ENCODE results near the gene FOXC1. TPM values are rescaled to one million over a fixed set of nuclear protein-coding genes. Genes with fewer than 3 reads are reported as not detected.

The FOXC1 gene
- polyA plus RNA-seq, 1 donor from 2014 or later: 0.09 TPM

- no peaks in the 10 kb centered on the region for H3K36me3 ChIP-seq (ENCODE audit: insufficient read depth, low read length)
- no peak overlapping the region for H3K4me2 ChIP-seq (ENCODE audit: low read length)
- TF ChIP-seq CTCF (IDR thresholded peaks at IDR 0.05; ENCODE audit: poor library complexity, severe bottlenecking): no peak
- no peak for TF ChIP-seq EZH2 (IDR thresholded peaks at IDR 0.05; ENCODE audit: borderline replicate concordance, insufficient read depth, low read length, poor library complexity, severe bottlenecking)
- no peak overlapping the region for H3K9ac ChIP-seq (ENCODE audit: low read length)
- no peaks in the 10 kb centered on the region for H3K27me3 ChIP-seq (ENCODE audit: insufficient read depth, low read depth, low read length)
- H3F3A ChIP-seq (ENCODE audit: insufficient read depth, low read length, poor library complexity, severe bottlenecking): no peaks in the 10 kb centered on the region
- H4K20me1 ChIP-seq (ENCODE audit: insufficient read depth): no peaks in the 10 kb centered on the region
- H3K9me3 ChIP-seq (ENCODE audit: low read length): no peaks in the 10 kb centered on the region
- no peak overlapping the region for H2AFZ ChIP-seq (ENCODE audit: low read depth, low read length)
- H3K9me2 ChIP-seq (ENCODE audit: insufficient read depth, low read length): no peaks in the 10 kb centered on the region
- H3K4me3 ChIP-seq (ENCODE audit: low read length): no peak overlapping the region
- H3K79me2 ChIP-seq (replicated peaks; ENCODE audit: insufficient read depth, low read length): no peaks in the 10 kb centered on the region
- no peak overlapping the region for H3K27ac ChIP-seq (ENCODE audit: low read length)
These were observed 24.6 kb upstream of the FOXC1 start for GRCh38 chr6:1584996-1585668.

- Histone ChIP-seq H3K9ac (ENCODE audit: low read length) (no peak overlapping the region), H3K4me3 (ENCODE audit: low read length) (no peak overlapping the region), H3K9me3 (ENCODE audit: low read length) (no peaks in the 10 kb centered on the region), H3K79me2 (replicated peaks; ENCODE audit: insufficient read depth, low read length) (no peaks in the 10 kb centered on the region), H3K4me2 (ENCODE audit: low read length) (no peak overlapping the region), H2AFZ (ENCODE audit: low read depth, low read length) (no peak overlapping the region), H3F3A (ENCODE audit: insufficient read depth, low read length, poor library complexity, severe bottlenecking) (no peaks in the 10 kb centered on the region), H3K9me2 (ENCODE audit: insufficient read depth, low read length) (no peaks in the 10 kb centered on the region), H4K20me1 (ENCODE audit: insufficient read depth) (no peaks in the 10 kb centered on the region), H3K36me3 (ENCODE audit: insufficient read depth, low read length) (no peaks in the 10 kb centered on the region), H3K27me3 (ENCODE audit: insufficient read depth, low read depth, low read length) (no peaks in the 10 kb centered on the region), H3K27ac (ENCODE audit: low read length) (no peak overlapping the region)
- no peak for TF ChIP-seq TAF1 (IDR thresholded peaks at IDR 0.05; ENCODE audit: low read depth)
- TF ChIP-seq RAD21 (conservative IDR thresholded peaks at IDR 0.05): no peak
- TF ChIP-seq EP300 (conservative IDR thresholded peaks at IDR 0.05; ENCODE audit: poor library complexity, severe bottlenecking): no peak
- no peak for TF ChIP-seq POLR2AphosphoS5 (IDR thresholded peaks at IDR 0.05)
- TF ChIP-seq MXI1 (conservative IDR thresholded peaks at IDR 0.05; ENCODE audit: poor library complexity, severe bottlenecking): no peak
- no peak for TF ChIP-seq CTCF (IDR thresholded peaks at IDR 0.05; ENCODE audit: poor library complexity, severe bottlenecking)
- TF ChIP-seq REST (IDR thresholded peaks at IDR 0.05; ENCODE audit: borderline replicate concordance): no peak
- no peak for TF ChIP-seq SMC3 (conservative IDR thresholded peaks at IDR 0.05; ENCODE audit: poor library complexity)
- TF ChIP-seq EZH2 (IDR thresholded peaks at IDR 0.05; ENCODE audit: borderline replicate concordance, insufficient read depth, low read length, poor library complexity, severe bottlenecking): no peak
These were observed 24.1 kb upstream of the FOXC1 start for GRCh38 chr6:1585669-1586049.

Measured in neural cell (in vitro differentiated cells).